Activated CD4-positive, CD25-positive, alpha-beta regulatory T cell treated with anti-CD3 and anti-CD28 coated beads, Interleukin-2, amount 50 U/mL, for 72 hours (primary cell): Measurements from ENCODE around the gene LDLRAD3.

Experiments used
- DNase-seq: peaks from one replicate; pipeline ENCODE4 v3.0.0; 2021

LDLRAD3 gene

DNA sequence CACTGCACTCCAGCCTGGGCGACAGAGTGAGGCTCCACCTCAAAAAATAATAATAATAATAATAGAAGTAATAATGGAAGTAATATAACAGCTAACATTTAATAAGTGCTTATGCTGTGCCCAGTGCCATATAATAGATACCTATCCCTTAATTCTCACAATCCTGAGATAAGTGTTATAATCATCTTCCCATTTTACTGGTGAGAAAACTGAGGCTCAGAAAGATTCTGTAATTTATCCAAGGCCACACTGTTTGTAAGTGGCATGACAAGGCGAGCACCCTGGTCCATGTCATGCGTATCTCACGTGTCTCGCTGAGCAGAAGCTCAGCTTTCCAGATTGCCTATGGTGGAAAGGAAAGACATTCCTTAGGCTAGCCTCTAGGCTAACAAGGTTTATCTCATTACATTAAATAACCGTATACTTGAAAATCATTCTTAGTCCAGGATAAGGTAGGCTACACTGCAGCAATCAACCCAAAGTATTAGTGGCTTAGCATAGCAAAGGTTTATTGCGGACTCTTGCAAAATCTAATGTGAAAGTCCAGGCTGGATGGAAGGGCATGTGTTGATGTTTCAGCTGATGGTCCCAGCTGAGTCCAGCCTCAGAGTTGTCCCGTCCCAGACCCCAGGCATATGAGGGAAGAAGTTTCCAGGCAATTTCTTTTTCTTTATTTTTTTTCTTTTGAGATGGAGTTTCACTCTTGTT is 15.0 kb upstream of the LDLRAD3 start:
- DNase-seq, result no peak

DNA sequence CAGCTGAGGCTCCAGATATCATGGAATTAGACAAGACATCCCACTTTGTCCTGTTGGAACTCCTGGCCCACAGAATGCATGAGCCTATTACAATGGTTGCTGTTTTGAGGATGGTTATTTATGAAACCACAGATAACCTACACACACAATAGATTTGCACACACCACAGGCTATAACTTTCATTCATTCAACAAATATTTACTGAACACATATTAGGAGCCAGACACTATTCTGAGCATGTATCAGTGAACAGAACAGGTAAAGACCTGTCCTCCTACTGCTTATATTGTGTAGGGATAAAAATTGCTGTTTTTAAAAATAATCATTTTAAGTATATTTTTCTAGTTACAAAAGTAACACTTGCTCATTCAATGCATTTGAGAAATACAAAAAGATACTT is 13.4 kb upstream of the LDLRAD3 start:
- DNase-seq, result no peak

DNA sequence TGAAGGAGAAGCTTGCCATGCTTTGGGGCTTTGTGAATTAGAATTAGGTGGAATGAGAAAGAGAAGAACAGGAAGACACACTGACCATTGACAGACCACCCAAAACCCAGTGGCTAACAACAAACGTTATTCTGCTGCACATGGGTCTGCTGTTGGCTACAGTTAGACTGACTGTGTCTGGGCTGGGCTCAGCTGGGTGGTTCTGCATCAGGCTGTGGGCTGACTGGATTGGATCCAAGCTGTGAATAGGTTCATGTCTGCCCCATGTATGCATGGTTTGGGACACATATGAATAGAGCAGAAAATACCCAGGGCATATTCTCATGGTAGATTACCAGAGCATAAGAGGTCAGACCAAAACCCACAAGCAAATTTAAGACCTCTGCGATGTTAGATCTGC is 11.7 kb upstream of the LDLRAD3 start:
- no peak for DNase-seq

DNA sequence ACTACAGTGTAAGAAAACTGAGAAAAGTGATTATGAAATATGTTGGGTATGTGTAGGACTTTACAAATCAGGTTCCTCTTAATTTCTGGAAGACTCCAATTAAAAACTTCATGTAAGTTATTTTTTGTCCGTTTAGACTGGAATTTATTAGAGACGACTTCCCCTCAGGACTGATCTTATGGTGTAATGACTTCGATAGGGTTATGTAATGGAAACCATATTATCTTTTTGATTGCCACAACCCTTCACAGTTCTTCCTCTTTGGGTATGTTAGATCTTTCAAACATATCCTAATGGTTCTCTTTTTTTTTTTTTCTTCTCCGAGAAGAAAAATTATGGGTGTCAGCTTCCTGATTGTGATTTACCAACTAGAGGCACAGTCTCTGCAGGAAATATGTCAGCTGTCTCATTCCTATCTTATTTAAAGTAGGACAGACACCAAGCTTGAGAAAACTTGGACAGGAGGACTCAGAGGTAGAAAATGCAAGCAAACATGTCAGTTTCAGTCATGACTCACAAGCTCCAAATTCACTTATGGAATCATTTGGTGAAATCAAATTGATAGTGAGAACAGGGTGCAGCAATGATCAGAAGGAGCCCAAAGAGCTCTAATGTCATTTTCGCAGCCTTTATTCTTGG is 11.1 kb upstream of the LDLRAD3 start:
- no peak for DNase-seq

DNA sequence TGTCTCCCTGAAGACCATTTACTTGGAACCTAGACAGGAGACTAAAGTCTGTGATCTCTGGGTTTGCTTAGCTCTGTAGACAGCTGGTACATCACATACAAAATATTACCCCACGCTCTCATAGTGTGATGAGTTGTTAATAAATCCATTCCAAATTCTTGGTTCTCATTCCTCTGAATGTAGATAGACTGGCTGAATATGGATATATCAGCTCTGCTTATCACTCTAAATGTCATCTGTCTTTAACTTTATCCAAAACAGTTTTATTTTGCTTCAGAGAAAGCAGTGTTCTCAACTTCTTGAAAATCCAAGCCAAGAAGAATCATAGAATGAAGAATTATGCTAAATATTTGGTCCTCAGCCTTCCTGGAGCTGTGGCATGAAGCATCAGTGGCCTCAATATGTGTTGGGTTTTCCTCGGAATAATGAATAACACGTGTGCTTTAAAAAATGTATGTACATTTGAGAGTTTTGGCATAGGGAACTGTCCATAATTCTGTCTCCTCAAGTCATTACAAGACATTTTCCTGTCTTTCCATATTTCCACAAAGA is 10.5 kb upstream of the LDLRAD3 start:
- no peak for DNase-seq

DNA sequence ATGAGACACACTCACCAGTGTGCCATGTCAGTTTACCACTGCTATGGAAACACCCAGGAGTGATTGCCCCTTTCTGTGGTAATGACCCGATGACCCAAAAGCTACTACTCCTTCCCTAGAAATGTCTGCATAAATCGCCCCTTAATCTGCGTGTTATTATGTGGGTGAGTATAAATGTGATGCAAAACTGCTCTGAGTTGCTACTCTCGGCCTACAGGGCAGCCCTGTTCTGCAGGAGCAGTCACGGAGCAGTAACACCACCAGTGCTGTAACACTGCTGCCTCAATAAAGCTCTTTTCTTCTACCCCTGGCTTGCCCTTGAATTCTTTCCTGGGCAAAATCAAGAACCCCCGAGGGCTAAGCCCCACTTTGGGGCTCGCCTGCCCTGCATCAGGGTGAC is 9.6 kb upstream of the LDLRAD3 start:
- DNase-seq, result no peak

DNA sequence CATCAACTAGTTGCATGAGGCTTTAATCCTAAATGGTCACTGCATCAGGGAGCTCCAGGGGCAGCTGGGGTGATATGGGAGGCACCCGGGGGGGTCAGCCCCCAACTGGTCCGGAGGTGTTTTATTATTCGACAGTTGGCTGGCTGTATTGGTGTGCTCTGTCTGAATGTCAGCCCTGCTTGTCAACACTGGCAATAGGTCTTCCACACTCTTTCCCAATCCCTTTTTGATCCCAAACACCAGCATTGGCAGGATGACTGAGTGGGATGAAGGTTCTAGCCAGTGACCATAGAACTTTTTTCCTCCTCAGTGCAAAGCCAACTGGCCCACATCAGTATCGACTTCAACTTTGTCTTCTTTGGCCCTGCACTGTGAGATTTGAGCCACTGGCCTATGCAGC is 8.9 kb upstream of the LDLRAD3 start:
- no peak for DNase-seq

DNA sequence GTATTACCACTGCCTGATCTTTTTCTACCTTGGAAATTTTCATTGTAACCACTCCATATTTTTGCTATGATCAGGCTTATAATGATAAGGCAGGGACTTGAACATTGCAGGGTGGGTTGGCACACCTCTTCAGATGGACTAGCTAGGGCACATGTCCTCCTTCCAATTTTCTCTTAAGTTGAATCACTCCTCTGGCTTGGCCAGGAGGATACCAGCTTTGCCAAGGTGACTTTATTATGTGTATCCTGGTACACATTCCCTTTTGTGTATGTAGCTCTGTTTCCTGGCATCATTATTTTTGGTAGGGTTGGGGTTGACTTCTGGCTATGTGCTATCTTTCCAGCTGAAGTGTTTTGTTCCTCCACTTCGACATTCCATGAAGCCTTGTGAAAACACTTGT is 8.5 kb upstream of the LDLRAD3 start:
- DNase-seq, result no peak

DNA sequence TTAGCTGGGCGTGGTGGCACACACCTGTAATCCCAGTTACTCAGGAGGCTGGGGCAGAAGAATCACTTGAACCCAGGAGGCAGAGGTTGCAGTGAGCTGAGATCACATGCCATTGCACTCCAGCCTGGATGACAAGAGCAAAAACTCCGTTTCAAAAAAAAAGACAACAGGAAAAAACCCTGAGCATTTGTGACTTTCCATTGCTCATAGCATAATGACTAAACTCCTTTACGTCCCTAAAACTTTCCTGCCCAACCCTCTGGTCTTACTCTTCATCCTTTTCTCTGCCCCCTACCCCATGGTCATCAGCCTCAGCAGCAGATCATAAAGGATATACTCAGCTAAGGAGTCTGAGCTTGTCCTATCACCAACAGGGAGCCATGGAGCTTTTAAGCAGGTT is 6.8 kb upstream of the LDLRAD3 start:
- DNase-seq, result no peak

DNA sequence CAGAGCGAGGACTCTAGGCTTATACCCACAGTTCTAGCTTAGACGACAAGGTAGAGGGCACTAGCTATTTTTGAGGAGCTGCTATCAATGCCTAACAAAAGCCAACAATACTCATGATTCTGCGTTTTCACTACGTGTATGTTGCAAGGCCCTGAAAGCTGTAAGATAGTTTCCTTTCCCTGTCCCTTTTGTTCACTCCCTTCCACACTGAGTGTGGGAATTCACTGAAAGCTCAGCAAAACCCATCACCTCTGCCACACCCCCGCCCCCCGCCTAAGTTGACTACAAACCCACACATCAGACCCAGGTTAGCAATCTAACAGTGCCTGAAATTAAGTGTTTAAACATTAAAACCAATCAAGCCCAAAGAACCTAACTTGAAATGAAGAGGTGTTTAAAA is 6.2 kb upstream of the LDLRAD3 start:
- no peak for DNase-seq

DNA sequence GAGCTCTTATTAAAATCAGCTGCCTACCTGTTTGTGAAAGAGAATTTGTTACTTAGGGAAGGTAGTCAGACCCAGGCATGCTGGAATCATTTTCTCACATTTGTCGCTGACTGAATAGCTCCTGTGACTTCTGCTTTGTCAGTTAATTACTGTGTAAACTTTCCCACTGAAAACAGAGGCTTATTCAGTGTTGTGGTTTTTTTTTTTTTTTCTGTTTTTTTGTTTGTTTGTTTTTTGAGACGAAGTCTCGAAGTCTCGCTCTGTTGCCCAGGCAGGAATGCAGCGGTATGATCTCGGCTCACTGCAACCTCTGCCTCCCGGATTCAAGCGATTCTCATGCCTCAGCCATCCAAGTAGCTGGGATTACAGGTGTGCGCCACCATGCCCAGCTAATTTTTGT is 5.6 kb upstream of the LDLRAD3 start:
- DNase-seq, result no peak

DNA sequence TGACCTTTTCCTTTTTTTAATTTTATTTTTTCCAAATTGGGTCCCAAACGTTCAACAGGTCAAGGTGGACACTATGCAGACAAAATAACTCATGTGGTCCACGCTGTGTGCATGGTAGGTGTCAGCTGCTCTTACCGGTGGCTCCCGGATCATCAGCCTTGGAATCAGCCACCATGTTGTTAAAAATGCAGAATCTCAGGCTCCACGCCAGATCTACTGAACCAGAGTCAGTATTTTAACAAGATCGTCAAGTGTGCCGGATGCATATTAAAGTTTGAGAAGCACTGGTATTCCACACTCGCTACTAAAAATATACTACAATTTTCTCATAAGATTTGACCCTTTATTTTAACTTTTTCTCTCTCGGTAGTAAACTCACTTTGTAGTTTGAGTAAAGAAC is 553 bp upstream of the LDLRAD3 start:
- DNase-seq, result no peak

DNA sequence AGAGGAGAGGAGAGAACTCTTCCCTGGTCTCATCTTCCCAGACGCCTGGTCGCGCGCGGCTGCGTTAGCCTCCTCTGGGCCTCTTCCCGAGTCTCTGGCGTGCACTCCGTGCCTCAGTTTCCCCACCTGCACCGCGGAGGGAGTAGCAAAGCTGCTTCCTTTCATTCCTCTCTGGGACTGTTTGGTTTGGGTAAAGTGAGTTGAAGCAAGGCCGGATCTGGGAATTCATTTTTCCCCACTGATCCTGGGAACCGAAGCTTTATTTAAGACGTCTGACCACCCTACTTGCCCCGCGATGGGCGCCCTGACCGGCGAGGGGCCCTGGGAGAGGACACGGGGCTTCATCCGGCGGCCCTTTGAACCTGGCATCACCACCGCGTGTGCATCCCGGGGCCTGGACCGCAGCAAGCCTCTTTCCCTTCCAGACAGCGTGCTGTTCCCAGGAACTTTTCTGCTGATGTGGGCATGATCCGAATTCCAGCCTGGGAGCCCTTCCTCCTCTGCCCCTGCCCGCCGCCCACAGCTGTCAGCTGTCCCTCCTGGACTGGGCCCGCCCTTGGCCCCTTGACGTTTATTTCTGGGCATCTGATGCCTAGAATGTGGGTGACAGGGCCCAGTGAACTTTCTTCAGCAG is 758 bp downstream of the LDLRAD3 start:
- no peak for DNase-seq

DNA sequence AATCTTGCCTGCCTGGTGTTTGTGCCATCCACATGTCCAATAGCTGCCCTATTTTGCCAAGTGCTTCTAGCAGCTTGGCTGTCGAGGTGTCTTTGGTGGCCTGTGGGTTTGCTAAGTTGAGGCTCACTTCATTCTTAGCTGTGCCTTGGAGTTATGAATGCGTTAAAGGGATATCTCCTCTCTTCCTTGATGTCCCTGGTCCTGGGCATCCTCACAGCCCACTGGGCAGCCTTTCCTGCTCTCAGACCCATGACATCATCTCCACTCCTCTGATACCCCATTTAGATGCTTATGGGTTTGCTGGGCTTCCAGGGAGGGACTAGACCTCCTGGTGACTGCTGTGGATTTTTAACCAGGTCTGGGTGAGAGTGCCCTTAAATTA is 1.3 kb downstream of the LDLRAD3 start:
- DNase-seq, result no peak

DNA sequence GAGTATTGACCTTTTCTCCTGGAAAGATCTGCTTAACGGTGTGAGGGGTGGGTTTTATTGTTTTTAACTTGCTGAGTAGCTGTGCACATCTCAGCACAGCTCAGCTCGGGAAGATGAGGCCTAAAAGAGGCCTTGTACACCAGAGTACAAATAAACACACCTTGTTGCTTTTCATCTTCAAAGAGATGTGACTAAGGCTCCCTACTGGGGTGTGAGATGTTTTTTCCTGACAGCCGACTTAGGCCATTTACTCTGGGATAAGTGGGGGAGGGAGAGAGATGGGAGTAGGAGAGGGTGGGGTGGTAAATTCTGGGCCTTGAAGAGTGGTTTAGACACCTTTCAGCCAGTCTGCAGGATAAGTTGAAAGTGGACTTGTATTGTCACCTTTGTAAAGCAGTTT is 2.9 kb downstream of the LDLRAD3 start:
- no peak for DNase-seq

DNA sequence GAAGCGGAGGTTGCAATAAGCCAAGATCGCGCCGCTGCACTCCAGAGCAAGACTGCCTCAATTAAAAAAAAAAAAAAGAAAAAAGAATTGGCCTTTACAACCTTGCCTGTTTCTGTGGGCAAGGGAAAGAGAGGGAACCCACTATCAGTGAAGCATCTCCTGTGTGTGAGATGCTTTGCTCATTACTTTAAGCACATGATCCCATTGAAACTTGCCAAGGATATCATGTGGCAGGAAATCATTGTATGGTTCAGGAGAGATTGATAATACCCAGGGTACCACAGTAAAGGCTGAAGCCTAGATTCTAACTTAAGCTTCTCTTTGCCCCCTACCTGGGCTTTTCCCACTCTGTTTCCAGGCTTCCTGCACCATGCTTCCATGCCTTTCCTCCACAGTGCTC is 3.6 kb downstream of the LDLRAD3 start:
- DNase-seq, result no peak

DNA sequence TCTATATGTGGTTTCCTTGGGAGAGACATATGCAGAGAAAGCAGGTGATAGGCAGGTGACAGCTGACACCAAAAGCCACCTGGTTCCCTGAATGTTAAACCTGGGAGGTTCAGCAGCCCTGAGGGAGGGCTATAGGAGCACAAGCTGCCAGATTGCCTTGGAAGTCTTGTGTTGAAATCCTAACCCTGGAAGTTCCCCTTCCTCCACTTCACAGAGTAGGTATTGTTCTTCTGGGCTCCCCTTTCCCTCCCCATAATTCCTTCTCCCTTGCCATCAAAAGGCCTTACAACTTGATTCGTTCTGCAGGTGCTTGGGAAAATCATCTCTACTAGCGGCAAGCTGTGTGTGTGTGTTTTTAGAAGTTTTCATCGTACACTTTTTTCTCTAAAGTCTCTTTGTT is 5.4 kb downstream of the LDLRAD3 start:
- no peak for DNase-seq

DNA sequence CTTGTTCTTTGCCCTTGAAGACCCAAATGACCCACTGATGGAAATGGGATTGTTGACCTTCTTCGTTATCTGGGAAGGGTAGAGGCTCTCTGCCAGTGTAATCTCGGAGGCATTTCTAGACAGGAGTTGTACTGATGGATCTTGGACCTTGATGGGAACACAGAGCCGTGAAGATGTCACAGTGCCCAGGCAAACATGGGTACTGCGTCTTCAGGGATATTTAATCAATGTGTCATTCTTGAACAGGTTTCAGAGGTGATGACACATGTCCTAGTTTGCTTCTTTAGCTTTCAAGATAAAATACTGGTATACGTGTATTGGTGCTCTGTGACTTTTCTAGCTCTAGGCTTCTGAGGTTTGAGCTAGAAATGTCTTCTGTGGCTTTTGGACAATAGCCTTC is 6.2 kb downstream of the LDLRAD3 start:
- DNase-seq, result no peak

DNA sequence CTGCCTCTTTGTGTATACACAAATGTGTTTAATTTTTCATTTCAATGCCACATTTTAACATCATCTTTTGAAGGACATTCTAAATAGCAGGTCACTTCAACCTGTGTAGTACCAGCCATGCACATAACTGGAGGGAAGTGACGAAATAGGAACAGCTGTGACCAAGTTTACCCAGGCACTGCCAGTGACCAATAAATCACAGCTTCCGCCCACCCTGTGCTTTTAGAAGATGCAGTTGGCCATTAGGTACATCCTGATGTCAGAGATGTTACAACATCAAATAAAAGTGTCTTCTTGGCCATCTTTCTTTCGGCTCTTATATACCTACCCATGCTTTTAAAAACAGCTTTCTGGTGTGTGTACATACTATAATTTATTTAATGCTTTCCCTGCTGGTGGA is 7.8 kb downstream of the LDLRAD3 start:
- no peak for DNase-seq

DNA sequence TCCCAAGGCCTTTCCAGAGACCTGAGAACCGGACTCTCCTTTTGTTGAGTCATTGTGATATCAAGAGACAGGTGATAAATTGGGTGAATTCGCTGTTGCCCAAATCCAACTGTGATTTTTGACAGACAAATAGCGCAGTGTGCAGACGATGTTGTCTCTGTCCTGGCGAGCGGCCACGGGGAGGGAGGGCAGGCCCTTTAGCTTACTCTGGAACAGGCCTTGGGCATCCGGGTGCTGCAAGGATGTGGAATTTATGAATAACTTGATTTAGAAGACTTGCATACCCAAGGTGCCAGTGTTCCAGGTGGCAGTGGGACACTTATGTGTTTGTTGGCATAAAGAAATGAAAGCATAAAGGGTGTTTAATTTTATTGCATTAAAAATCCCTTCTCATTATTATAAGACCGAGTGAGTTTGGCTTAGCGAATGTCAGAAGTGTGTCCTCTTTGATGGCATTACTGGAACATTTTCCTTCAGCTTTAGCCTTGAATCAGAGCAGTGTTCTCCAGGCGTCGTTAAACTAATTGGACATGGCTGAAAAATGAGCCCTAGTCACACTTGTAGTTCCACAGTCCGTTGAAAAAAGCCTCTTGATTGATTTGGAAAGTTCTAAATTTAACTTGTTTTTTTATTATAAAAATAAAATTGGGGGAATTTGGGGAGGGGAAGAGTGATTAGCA is 9.4 kb downstream of the LDLRAD3 start:
- DNase-seq, result no peak

DNA sequence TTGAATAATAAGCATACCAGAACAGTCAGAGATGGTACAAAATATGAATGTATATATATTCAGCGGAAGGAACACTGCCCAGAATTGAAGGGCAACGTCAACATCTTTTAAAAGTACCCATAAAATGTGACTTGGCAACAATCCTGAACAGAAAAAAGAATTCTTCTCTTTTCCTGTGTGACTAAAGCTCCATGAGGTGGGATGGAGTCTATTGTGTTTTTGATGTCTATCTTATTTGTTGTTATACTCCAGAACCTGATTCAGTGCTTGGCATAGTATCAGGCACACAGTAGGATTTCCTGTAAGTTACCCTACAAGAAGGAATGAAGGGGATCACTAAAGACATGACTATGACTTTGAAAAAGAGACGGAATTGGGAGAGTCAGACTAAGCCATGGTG is 10.3 kb downstream of the LDLRAD3 start:
- DNase-seq, result no peak

DNA sequence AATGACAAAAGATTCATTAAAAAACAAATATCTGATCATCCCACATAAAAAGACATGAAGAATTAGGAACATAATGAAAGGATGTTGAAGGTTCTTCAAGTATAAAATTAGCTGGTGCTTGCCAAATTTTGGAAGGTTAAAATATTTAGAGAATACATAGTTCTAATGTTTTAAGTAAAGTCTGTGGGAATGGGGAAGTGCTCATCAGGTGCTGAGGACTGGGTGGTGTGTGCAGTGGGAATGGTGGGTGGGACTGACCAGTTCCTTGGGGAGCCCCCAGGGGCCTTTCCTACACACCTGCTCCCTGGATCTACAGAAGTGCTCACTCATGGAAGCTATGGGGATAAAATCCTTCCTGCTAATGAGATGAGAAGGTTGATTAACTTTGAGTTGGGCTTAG is 11.8 kb downstream of the LDLRAD3 start:
- no peak for DNase-seq

DNA sequence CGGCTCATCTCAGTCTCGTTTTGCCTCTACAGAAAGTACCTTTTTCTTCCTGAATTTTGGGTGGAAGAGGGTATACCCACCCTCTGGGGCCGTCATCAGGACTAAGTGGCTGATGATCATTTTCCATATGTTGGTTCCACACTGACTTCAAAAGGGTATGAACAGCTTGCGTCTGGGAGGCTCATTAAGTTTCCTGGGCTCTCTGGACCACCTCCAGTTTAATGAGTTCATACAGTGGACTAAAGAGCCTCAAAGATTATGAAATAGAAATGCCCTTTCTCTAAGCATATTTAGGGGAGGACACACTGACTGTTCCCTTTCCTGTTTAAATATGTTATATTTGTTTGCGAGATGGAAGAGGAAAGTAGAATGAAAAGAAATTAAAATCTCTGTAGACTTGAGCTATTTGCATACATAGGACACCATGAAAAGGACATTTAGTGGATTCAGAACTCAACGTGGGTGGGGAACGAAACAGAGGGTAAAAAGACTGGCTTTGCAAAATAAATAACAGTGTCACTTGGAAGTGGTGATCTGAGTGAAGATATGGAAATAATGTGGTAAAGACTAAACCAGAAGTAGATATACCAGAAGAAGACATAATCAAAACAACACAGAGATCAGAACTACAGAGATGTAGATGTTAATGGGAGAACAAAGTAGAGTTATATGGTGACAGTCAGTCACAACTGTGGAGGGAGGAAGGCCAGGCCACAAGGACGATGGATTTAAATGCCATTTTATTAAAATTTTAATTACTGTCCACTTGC is 18.7 kb downstream of the LDLRAD3 start:
- DNase-seq, result no peak
